Activated CD8-positive, alpha-beta T cell treated with anti-CD3 and anti-CD28 coated beads for 36 hours (primary cell): Measurements from ENCODE around the gene AP5S1. TPM values are rescaled to one million over a fixed set of nuclear protein-coding genes. Genes with fewer than 3 reads are reported as not detected.

Experiments used
- ATAC-seq: fragments of 200-7000 bp; cut with Tn5 transposase; one replicate; pipeline ENCODE4 v1.10.0; 2021; ENCODE audit warnings: mild to moderate bottlenecking, moderate library complexity
- CTCF ChIA-PET: fragments of 350-600 bp; sonication (Branson Sonifier 250); formaldehyde crosslinking; loops from one replicate; lab custom pipeline; 2021; ENCODE audit warnings: antibody characterized with exemption; lab: Charles Lee
- POLR2A ChIA-PET: fragments of 350-600 bp; sonication (Branson Sonifier 250); formaldehyde crosslinking; loops from one replicate; lab custom pipeline; 2021; ENCODE audit warnings: antibody characterized with exemption; lab: Charles Lee
- DNase-seq: peaks from one replicate; pipeline ENCODE4 v3.0.0-alpha.2; 2020
- H3K27ac Mint-ChIP-seq: one replicate; pipeline ENCODE4 v1.8.0; 2021; ENCODE audit warnings: mild to moderate bottlenecking, mixed read lengths
- H3K27me3 Mint-ChIP-seq: one replicate; pipeline ENCODE4 v1.8.0; 2021; ENCODE audit warnings: mixed read lengths
- H3K36me3 Mint-ChIP-seq: one replicate; pipeline ENCODE4 v1.8.0; 2021; ENCODE audit warnings: low read depth, mixed read lengths
- H3K4me1 Mint-ChIP-seq: one replicate; pipeline ENCODE4 v1.8.0; 2021; ENCODE audit warnings: low read depth, mixed read lengths
- H3K4me3 Mint-ChIP-seq: one replicate; pipeline ENCODE4 v1.8.0; 2021; ENCODE audit warnings: mild to moderate bottlenecking, moderate library complexity, mixed read lengths
- H3K9me3 Mint-ChIP-seq: one replicate; pipeline ENCODE4 v1.8.0; 2021; ENCODE audit warnings: mixed read lengths
- CTCF ChIP-seq: fragments of 200-600 bp; IDR thresholded peaks from one replicate; pipeline ENCODE4 v1.8.0; 2022; ENCODE audit warnings: antibody characterized with exemption, mild to moderate bottlenecking
- intact Hi-C: fragments of 100-400 bp; cut with micrococcal nuclease; formaldehyde crosslinking; loops from one replicate; pipeline ENCODE4 v1.10.0; 2022
- total RNA-seq, 2 experiments: library from RNA; stranded (reverse); gene quantifications; one replicate each; pipeline ENCODE4 v1.2.3, GENCODE V29; 2021

AP5S1 gene
- total RNA-seq, 2 experiments from 2014 or later = 7.4 to 8.6 TPM

- peak overlapping the region; percentile 99 for H3K4me3 Mint-ChIP-seq
- H3K4me1 Mint-ChIP-seq = peaks cover 49% of the 10 kb centered on the region
- TF ChIP-seq CTCF = no peak
- no peak for DNase-seq
- ChIA-PET POLR2A (interaction anchor here (0.6 to 2.1 kb wide), 9 partner anchors 9 to 49 kb away, joined by 3 to 10 read pairs (median 3); partner anchors contain the start of genes AP5S1 and CENPB), CTCF (interaction anchor here (1.2 to 1.8 kb wide), 5 partner anchors 9 to 24 kb away, joined by 3 to 9 read pairs (median 4); partner anchors contain the start of genes AP5S1 and CENPB)
- ATAC-seq = peak; percentile 1
- no peaks in the 10 kb centered on the region for H3K9me3 Mint-ChIP-seq
- peaks cover 43% of the 10 kb centered on the region for H3K36me3 Mint-ChIP-seq
- intact Hi-C loops = no loop called here
- peak overlapping the region; percentile 93 for H3K27ac Mint-ChIP-seq
- no peaks in the 10 kb centered on the region for H3K27me3 Mint-ChIP-seq
Measured at GRCh38 chr20:3796477-3797225, 23.7 kb upstream of the AP5S1 start.

DNA sequence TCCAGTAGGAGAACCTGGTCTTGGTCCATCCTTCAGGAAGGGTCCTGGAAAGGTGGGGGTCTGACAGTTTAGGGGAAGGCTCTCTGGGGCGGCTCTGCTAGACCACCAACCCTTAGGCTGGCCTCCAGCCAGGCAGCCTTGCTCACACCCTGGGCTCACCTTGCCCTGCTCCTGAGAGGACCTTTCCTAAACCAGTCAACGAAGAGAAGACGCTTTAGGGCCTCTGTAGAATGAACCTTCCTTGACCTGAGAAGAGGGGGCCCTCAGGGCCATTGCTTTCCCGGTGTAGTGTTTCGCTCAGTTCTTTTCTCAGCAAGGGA is 23.2 kb upstream of the AP5S1 start:
- intact Hi-C loops = no loop called here
- DNase-seq (no peak), ATAC-seq (no peak)
- peak overlapping the region; percentile 93 for H3K27ac Mint-ChIP-seq
- peak overlapping the region; percentile 99 for H3K4me3 Mint-ChIP-seq
- no peaks in the 10 kb centered on the region for H3K9me3 Mint-ChIP-seq
- no peak for TF ChIP-seq CTCF
- peaks cover 49% of the 10 kb centered on the region for H3K4me1 Mint-ChIP-seq
- POLR2A ChIA-PET = interaction anchor here (0.6 to 1.8 kb wide), 4 partner anchors 14 to 48 kb away, joined by 3 to 8 read pairs (median 3); partner anchors contain the start of gene AP5S1
- no peaks in the 10 kb centered on the region for H3K27me3 Mint-ChIP-seq
- peaks cover 48% of the 10 kb centered on the region for H3K36me3 Mint-ChIP-seq
- CTCF ChIA-PET = no interaction called here

GRCh38 chr20:3797592-3798372 is 22.6 kb upstream of the AP5S1 start:
- Mint-ChIP-seq H3K9me3 (no peaks in the 10 kb centered on the region), H3K27ac (peak overlapping the region; percentile 93), H3K36me3 (peaks cover 54% of the 10 kb centered on the region), H3K27me3 (no peaks in the 10 kb centered on the region), H3K4me3 (peak overlapping the region; percentile 99), H3K4me1 (peaks cover 54% of the 10 kb centered on the region)
- CTCF ChIA-PET = interaction anchor here (1.7 kb wide), 1 partner anchor 14 kb away, joined by 5 read pairs; no protein-coding TSS in a partner anchor
- DNase-seq (peak; percentile 68), ATAC-seq (peak; percentile 34)
- no peak for TF ChIP-seq CTCF
- POLR2A ChIA-PET = interaction anchor here (0.6 to 4.6 kb wide), 3 partner anchors 13 to 23 kb away, joined by 3 to 42 read pairs (median 8); partner anchors contain the start of gene AP5S1
- intact Hi-C loops = no loop called here

GRCh38 chr20:3798373-3798768 is 22.0 kb upstream of the AP5S1 start:
- Mint-ChIP-seq H3K4me3 (peak overlapping the region; percentile 99), H3K27me3 (no peaks in the 10 kb centered on the region), H3K9me3 (no peaks in the 10 kb centered on the region), H3K36me3 (peaks cover 59% of the 10 kb centered on the region), H3K27ac (peak overlapping the region; percentile 93), H3K4me1 (peaks cover 56% of the 10 kb centered on the region)
- CTCF ChIA-PET = interaction anchor here (1.7 kb wide), 1 partner anchor 14 kb away, joined by 5 read pairs; no protein-coding TSS in a partner anchor
- intact Hi-C loops = no loop called here
- POLR2A ChIA-PET = interaction anchor here (2.1 to 4.6 kb wide), 2 partner anchors 13 to 22 kb away, joined by 6 to 42 read pairs; partner anchors contain the start of gene AP5S1
- DNase-seq (no peak), ATAC-seq (no peak)
- TF ChIP-seq CTCF = no peak
